K562 (cell line): ENCODE measurements around the gene FAM241B. TPM values are rescaled to one million over a fixed set of nuclear protein-coding genes. Genes with fewer than 3 reads are reported as not detected.

Source experiments
- ATAC-seq: fragments of 200-7000 bp; cut with Tn5 transposase; 3 replicates; pipeline ENCODE4 v1.9.1; 2020; ENCODE audit warnings: moderate library complexity
- BruUV-seq: library from RNA; stranded (reverse); fragments of 400-500 nt; replicated peaks from 2 replicates; lab custom pipeline; 2021; lab: Mats Ljungman, UMichigan
- CTCF ChIA-PET: fragments of 300-600 bp; formaldehyde crosslinking; extraction: SDS; loops from one replicate; lab custom pipeline; 2021; ENCODE audit warnings: low intra/inter-chr PET ratio; lab: Yijun Ruan, JAX
- POLR2A ChIA-PET: fragments of 300-600, 350-650 bp; sonication (Branson Sonifier 250); formaldehyde crosslinking; extraction: SDS; loops from one replicate; lab custom pipeline; 2021; ENCODE audit warnings: antibody characterized with exemption, inconsistent platforms; lab: Yijun Ruan, JAX
- DNase-seq, 4 experiments: peaks; one replicate each; pipeline versions ENCODE4 v3.0.0 to v3.0.0-alpha.2; 2011 to 2018; ENCODE audit warnings: low spot score in 3 of 4, mixed read lengths in 3 of 4; ENCODE audit errors: extremely low read depth in 1 of 4
- FAIRE-seq: peaks from 2 replicates; lab custom pipeline; 2011; peaks lifted over from hg19 to GRCh38; lab: Jason Lieb, UNC
- H2AFZ ChIP-seq: 2 replicates; pipeline ENCODE4 v1.6.0; 2011; ENCODE audit warnings: low read depth, low read length, control low read depth, inconsistent platforms
- H3K27ac ChIP-seq: fragments of 200-600 bp; 3 replicates; pipeline ENCODE4 v1.8.0; 2011; ENCODE audit warnings: low read depth, mild to moderate bottlenecking, control low read depth, inconsistent platforms, low read length, moderate library complexity, mixed read lengths; ENCODE audit errors: extremely low read depth
- H3K27me3 ChIP-seq, 2 experiments: fragments of 300-600 bp in 1 of 2; 2 replicates in 1 of 2; 3 replicates in 1 of 2; pipeline versions ENCODE4 v1.6.0 to v1.8.0; 2011; ENCODE audit warnings: inconsistent platforms in 2 of 2, low read length in 2 of 2, mild to moderate bottlenecking in 1 of 2, mixed read lengths in 1 of 2, moderate library complexity in 1 of 2; ENCODE audit not compliant: control insufficient read depth in 2 of 2, insufficient read depth in 2 of 2
- H3K36me3 ChIP-seq: fragments of 300-600 bp; 3 replicates; pipeline ENCODE4 v1.8.0; 2011; ENCODE audit warnings: mild to moderate bottlenecking, low read length, inconsistent platforms; ENCODE audit not compliant: control insufficient read depth, insufficient read depth
- H3K4me1 ChIP-seq, 2 experiments: fragments of 200-600 bp in 1 of 2; replicated peaks in 1 of 2; 2 replicates in 1 of 2; 3 replicates in 1 of 2; pipeline versions ENCODE4 v1.5.1 to v1.8.0; 2011; ENCODE audit warnings: inconsistent platforms in 2 of 2, low read length in 2 of 2, mild to moderate bottlenecking in 1 of 2, mixed read lengths in 1 of 2, moderate library complexity in 1 of 2; ENCODE audit not compliant: control insufficient read depth in 2 of 2, insufficient read depth in 2 of 2
- H3K4me2 ChIP-seq: 2 replicates; pipeline ENCODE4 v1.6.1; 2011; ENCODE audit warnings: low read length, control low read depth, inconsistent platforms, mixed read lengths; ENCODE audit not compliant: insufficient read depth
- H3K4me3 ChIP-seq: fragments of 200-600 bp; sonication (generic), shearing (Covaris generic); 2 replicates; pipeline ENCODE4 v1.5.1; 2016; ENCODE audit warnings: control low read depth, inconsistent platforms
- H3K79me2 ChIP-seq: fragments of 200-600 bp; 3 replicates; pipeline ENCODE4 v1.8.0; 2011; ENCODE audit warnings: low read length, inconsistent platforms; ENCODE audit not compliant: control insufficient read depth, insufficient read depth
- H3K9ac ChIP-seq, 2 experiments: 2 replicates each; pipeline versions ENCODE4 v1.6.0 to v1.6.1; 2011; ENCODE audit warnings: low read depth in 2 of 2, low read length in 2 of 2, control low read depth in 1 of 2, inconsistent platforms in 1 of 2, mild to moderate bottlenecking in 1 of 2, mixed read lengths in 1 of 2; ENCODE audit not compliant: insufficient read depth in 1 of 2
- H3K9me1 ChIP-seq: one replicate; pipeline ENCODE4 v1.6.0; 2011; ENCODE audit warnings: inconsistent platforms, mild to moderate bottlenecking, low read length, moderate library complexity; ENCODE audit not compliant: control insufficient read depth, insufficient read depth
- H3K9me3 ChIP-seq: replicated peaks from 2 replicates; pipeline ENCODE4 v1.5.1; 2011; ENCODE audit warnings: low read depth, low read length, inconsistent platforms; ENCODE audit not compliant: control insufficient read depth, insufficient read depth
- H4K20me1 ChIP-seq: replicated peaks from 2 replicates; pipeline ENCODE4 v1.6.1; 2011; ENCODE audit warnings: low read length, inconsistent platforms, mixed read lengths; ENCODE audit not compliant: control insufficient read depth, insufficient read depth
- CTCF ChIP-seq, 3 experiments: IDR thresholded peaks in 2 of 3; conservative IDR thresholded peaks in 1 of 3; 2 replicates each; pipeline ENCODE4 v1.5.1; 2011 to 2012; ENCODE audit warnings: low read length in 3 of 3, mild to moderate bottlenecking in 3 of 3, control low read depth in 2 of 3, improper control_type of control experiment in 1 of 3, inconsistent platforms in 1 of 3, low read depth in 1 of 3, mixed read lengths in 1 of 3, moderate library complexity in 1 of 3; ENCODE audit not compliant: insufficient read depth in 2 of 3
- FIP1L1 ChIP-seq: fragments of 200-400 bp; formaldehyde crosslinking; IDR thresholded peaks from 2 replicates; pipeline ENCODE4 v1.6.1; 2018; ENCODE audit warnings: mild to moderate bottlenecking, low read depth, low read length; ENCODE audit not compliant: poor library complexity, severe bottlenecking
- FOXP1 ChIP-seq: sonication (generic); formaldehyde crosslinking; IDR thresholded peaks from 2 replicates; pipeline ENCODE4 v1.8.0; 2022; ENCODE audit warnings: mild to moderate bottlenecking, missing genetic modification reagents
- GATAD2B ChIP-seq: fragments of 450-650 bp; IDR thresholded peaks from 2 replicates; pipeline ENCODE4 v1.6.1; 2017; ENCODE audit warnings: mild to moderate bottlenecking, borderline replicate concordance
- KAT7 ChIP-seq: sonication (generic); formaldehyde crosslinking; IDR thresholded peaks from 2 replicates; pipeline ENCODE4 v1.8.0; 2022; ENCODE audit warnings: missing genetic modification reagents, mild to moderate bottlenecking, borderline replicate concordance
- TBP ChIP-seq: optimal IDR thresholded peaks from 2 replicates; pipeline ENCODE3; 2011; ENCODE audit warnings: low read depth, low read length, improper control_type of control experiment
- ZNF699 ChIP-seq: fragments of 250-450 bp; sonication (Bioruptor Pico); IDR thresholded peaks from 2 replicates; pipeline ENCODE4 v1.8.0; 2021; ENCODE audit warnings: mild to moderate bottlenecking, moderate library complexity; ENCODE audit not compliant: insufficient replicate concordance
- WGBS: fragments of 100-300 bp; shearing (Covaris generic); methylation state at CpG from one replicate; pipeline ENCODE4 v1.1.6; 2016; ENCODE audit warnings: low coverage, mixed read lengths; ENCODE audit not compliant: insufficient coverage; ENCODE audit errors: missing lambda C conversion rate; 5-methylcytosine and 5-hydroxymethylcytosine counted together
- in situ Hi-C: fragments of 300-500 bp; cut with MboI; formaldehyde crosslinking; loops from 4 replicates; pipeline ENCODE4 v1.15.0; 2018; ENCODE audit warnings: inconsistent platforms, mixed read lengths
- intact Hi-C: fragments of 100-400 bp; cut with micrococcal nuclease; formaldehyde crosslinking; loops from 2 replicates; pipeline ENCODE4 v1.14.2; 2022
- polyA plus RNA-seq, 8 experiments: library from polyadenylated mRNA; depleted of rRNA in 4 of 8; stranded (reverse) in 5 of 8; unstranded in 3 of 8; fragments of >200 nt; fragmentation: Nextera tagmentation in 2 of 8; fragmentation: Illumina TruSeq in 1 of 8; extraction: Ambion mirVana in 2 of 8; extraction: Trizol in 1 of 8; gene quantifications; 2 replicates each; pipeline versions ENCODE4 v1.2.1 to v1.2.3, GENCODE V29; 2011 to 2014; ENCODE audit warnings: inconsistent platforms in 1 of 8, missing spikeins in 1 of 8
- total RNA-seq, 7 experiments: library from RNA; depleted of rRNA in 6 of 7; stranded (reverse); fragments of >200 nt in 6 of 7; fragmentation: Illumina TruSeq in 2 of 7; extraction: Trizol in 2 of 7; gene quantifications; 2 replicates each; pipeline versions ENCODE4 v1.2.1 to v1.2.3, GENCODE V29; 2011 to 2021; ENCODE audit warnings: low replicate concordance in 1 of 7

Gene FAM241B
- total and polyA plus RNA-seq, 9 of the 15 experiments (the other 6 are each of a cell fraction or from before 2014, with no cell fraction given), result 1.9 to 11.1 (median 3.0) TPM

GRCh38 chr10:69659241-69660038 lies 29.4 kb downstream of the FAM241B start:
- Histone ChIP-seq H3K4me1 (no peaks in the 10 kb centered on the region), H4K20me1 (peaks cover 23% of the 10 kb centered on the region; the same call in 1 of the 2 replicates), H3K27ac (no peak overlapping the region), H3K27me3 (peaks cover 30 to 81% of the 10 kb centered on the region in 2 experiments; a peak in 4 of 5 replicates), H3K9me1 (no peaks in the 10 kb centered on the region), H3K4me3 (no peak overlapping the region), H2AFZ (no peak overlapping the region), H3K36me3 (no peaks in the 10 kb centered on the region), H3K9me3 (no peaks in the 10 kb centered on the region), H3K4me2 (no peak overlapping the region), H3K79me2 (no peaks in the 10 kb centered on the region), H3K9ac (no peak overlapping the region)
- TF ChIP-seq FIP1L1 (no peak), ZNF699 (CRISPR knock-in tag) (no peak), GATAD2B (no peak), TBP (no peak), CTCF (IDR thresholded peaks at IDR 0.05 in 2 of 3, conservative IDR thresholded peaks at IDR 0.05 in 1 of 3; ENCODE audit: insufficient read depth in 2 of 3, low read depth in 1 of 3, low read length in 3 of 3) (no peak), KAT7 (CRISPR knock-in tag) (no peak), FOXP1 (CRISPR knock-in tag) (no peak)
- FAIRE-seq, result no peak
- no peak for ATAC-seq
- intact Hi-C loops (no loop called here), in situ Hi-C loops (no loop called here)
- ChIA-PET CTCF (no interaction called here), POLR2A (interaction anchor here (0.9 kb wide), 1 partner anchor 9 kb away, joined by 3 read pairs; no protein-coding TSS in a partner anchor)
- 0% methylated on average over 12 of the region's 13 CpGs for WGBS
- BruUV-seq, result no TSS peak
- DNase-seq, result no peak
